Stomach (tissue), 4 donors: Measurements from ENCODE around the gene ROBO3.

Experiments
- CTCF ChIP-seq, 7 experiments: fragments of 450-650 bp in 4 of 7; fragments of 200-600 bp in 3 of 7; sonication (generic) in 3 of 7; IDR thresholded peaks; one replicate each; pipeline ENCODE4 v1.5.1; 2016 to 2019; ENCODE audit warnings: antibody characterized with exemption in 7 of 7, control low read depth in 2 of 7, mild to moderate bottlenecking in 1 of 7
- POLR2A ChIP-seq, 4 donors: fragments of 450-650 bp; IDR thresholded peaks; one replicate each; pipeline ENCODE4 v1.6.1; 2016; ENCODE audit warnings: antibody characterized with exemption in 4 of 4, control low read depth in 2 of 4, mild to moderate bottlenecking in 1 of 4, moderate library complexity in 1 of 4

- TF ChIP-seq POLR2A (IDR thresholded peaks at IDR 0.05) (no peak), CTCF (IDR thresholded peaks at IDR 0.05) (no peak)
Observed at GRCh38 chr11:124870430-124870829, 5.2 kb downstream of the ROBO3 start.
